Stimulated activated CD4-positive, alpha-beta T cell treated with anti-CD3 and anti-CD28 coated beads, Interleukin-2, amount 100 ng/mL, for 4 hours (primary cell): Measurements from ENCODE around the gene PRR22.
A peak's percentile ranks its signal among the peaks of the same experiment; 100 is the strongest.
"Not testable (repeated sequence)": the region's sequence is repeated elsewhere in the genome, so short reads cannot be mapped to it uniquely, and the experiment has no call there.

Experiments
- DNase-seq: peaks from one replicate; pipeline ENCODE4 v3.0.0-alpha.2; 2020; ENCODE audit warnings: low read depth

PRR22 gene

GRCh38 chr19:5790559-5791520 lies 6.3 kb upstream of the PRR22 start, which contains the start of gene DUS3L:
Gene DUS3L, minus strand, starts transcription at chr19:5791163. Its CDS starts 22 bp downstream, at chr19:5791141.
- DNase-seq, result peak; percentile 92

DNA sequence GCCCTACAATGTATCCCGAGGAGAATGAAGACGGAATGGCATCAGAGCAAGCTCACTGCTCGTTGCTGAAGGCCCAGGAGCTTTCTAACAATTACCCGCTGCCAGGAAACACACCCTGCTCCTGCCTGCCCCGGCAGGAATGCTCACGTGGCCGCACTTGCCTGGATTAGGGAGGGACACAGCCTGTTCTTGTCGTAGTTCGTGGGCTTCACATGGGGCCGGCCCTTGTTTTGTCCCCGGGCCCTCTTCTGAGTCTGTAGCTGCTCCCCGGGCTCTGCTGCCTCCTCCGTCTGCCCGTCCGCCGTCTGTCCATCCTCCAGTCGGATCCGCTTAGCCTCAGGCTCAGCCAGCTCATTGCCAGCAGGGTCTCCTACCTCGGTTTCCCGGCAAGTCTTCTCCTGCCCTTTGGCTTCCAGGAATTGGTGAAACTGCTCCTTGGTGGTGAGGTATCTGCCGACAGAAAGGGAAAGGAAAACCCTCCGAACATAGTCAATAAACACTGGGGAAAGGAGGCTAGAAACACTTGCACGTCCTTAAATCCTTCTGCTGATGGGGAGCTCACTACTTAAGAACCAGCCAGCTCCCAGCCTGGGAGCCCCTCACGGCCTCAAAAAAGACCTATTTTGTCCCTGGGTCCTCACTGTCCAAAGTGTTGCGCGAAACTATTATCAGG lies 5.5 kb upstream of the PRR22 start:
- DNase-seq, result no peak

DNA sequence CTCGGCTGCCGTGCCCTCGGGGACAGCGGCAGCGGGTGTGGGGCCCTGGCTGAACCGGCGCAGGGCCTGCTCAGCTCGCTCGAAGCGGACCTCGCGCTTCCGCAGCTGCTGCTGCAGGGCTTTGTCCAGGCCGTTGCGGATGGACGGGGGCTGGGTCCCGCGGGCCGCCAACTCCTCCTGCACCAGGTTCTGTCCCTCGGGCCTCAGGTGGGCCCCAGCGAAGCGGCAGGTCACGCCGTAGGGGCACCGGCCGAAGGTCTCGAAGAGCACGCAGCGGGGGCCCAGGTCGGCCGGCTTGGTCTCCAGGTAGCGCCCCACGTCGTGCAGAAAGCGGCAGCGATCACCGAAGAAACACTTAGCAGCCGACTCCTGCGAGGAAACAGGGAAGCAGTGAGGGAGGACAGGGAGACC lies 4.8 kb upstream of the PRR22 start:
- no peak for DNase-seq

- no peak for DNase-seq
Measured at GRCh38 chr19:5788422-5788821, 3.9 kb upstream of the PRR22 start.

GRCh38 chr19:5787409-5788182 lies 3.0 kb upstream of the PRR22 start:
- no peak for DNase-seq

DNA sequence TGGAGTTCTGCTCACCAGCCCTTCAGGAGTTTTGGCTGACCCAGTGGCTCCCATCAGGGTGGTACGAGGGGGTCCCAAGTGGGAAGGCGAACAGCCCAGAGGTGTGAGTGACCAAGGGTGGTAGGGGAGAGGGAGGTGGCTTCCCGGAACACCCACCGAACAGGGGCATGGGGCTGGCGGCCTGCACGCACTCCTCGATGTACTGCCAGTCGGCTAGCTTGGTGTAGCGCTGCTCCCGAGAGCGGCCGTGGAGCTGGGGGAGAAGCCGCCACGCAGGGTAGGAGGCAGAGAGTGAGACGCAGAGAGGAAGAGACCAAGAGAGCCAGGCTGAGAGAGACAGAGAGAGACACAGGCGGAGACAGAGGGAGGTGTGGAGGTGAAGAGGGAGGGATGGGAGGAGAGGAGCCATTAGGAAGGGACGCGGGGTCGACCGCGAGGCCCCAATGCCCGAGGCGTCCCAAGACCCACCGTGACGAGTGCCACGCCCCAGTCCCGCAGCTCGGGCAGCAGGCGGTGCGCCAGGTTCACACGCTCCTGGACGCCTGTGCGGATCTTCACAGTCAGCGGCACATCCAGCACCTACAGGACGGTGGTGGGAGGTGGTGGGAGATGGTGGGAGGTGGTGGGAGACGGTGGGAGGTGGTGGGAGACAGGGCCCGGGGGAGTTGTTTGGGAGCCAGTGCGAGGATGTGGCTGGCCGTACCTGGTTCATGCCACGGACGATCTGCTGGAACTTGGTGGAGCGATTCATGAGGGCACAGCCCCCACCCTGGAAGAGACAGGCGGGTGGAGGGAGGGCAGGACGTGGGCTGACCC lies 2.3 kb upstream of the PRR22 start:
- DNase-seq, result no peak

DNA sequence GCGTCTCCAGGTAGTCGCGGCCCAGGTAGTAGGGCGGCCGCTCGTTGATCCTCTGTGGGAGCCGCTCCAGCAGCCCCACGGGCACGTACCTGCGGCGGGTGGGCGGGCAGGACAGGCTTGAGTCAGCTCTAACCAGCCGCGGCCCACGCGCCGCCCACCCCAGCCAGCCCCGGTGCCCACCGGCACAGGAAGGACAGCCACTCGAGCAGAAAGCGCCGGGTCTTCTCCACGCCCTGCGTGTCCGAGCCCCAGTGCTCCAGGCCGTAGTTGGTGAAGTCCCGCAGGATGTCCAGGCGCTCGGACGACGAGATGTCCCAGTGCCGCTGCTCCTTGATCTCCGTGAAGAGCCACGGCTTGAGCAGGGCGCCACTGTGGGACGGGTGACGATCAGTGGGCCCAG lies 877 bp upstream of the PRR22 start:
- DNase-seq, result no peak

GRCh38 chr19:5782945-5783919 lies 1.3 kb downstream of the PRR22 start:
- DNase-seq, result no peak

DNA sequence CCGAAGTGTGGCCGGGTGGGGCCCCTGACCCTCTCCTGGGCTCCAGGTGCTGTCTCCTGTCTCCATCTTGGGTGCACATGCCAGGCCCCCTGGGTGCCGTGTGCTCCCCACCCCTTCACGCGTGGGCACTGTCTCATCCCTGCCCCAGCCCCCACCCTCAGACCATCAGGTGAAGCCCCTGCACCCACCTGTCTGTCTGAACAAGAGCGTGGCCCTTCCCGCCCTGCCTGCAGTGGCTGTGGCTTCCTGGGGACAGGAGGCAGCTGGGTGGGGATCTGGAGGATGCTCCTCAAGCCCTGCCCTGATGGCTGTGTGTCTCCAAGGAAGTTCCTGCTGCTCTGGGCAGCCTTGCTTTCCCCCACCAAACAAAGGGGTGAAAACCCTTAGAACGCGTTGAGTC lies 2.2 kb downstream of the PRR22 start:
- DNase-seq, result no peak

- DNase-seq, result not testable (repeated sequence)
Measured at GRCh38 chr19:5780916-5781315, 3.6 kb downstream of the PRR22 start.

GRCh38 chr19:5778402-5778801 lies 6.1 kb downstream of the PRR22 start:
- no peak for DNase-seq

DNA sequence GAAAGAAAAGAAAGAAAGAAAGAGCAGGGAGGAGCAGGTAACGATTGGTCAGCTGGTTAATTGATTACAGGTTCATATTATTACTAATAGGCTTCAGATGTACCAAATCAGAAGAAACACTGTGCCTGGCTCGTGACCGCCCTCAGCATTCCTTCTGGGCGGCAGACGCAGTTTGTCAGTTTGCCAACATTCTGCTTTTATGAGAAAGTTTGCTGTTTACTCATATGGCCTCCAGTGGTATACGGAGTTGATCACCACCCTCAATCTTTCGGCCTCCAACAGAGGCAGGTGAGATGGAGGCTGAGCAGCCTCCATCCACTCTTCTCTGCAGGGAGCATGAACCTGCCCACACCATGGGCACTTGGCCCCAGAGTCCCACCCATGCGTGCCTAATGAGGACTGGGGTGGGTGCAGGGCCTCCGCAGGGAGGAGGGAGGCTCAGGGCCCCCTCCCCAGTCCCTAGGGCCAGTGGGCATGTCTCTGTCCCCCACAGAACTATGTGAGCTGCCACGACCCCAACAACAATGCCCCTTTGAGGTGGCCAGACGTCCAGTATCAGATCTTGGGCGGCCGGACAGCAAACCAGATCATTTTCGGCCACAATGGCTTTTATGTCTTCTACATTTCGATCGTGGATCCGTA lies 8.8 kb downstream of the PRR22 start:
- DNase-seq, result no peak

DNA sequence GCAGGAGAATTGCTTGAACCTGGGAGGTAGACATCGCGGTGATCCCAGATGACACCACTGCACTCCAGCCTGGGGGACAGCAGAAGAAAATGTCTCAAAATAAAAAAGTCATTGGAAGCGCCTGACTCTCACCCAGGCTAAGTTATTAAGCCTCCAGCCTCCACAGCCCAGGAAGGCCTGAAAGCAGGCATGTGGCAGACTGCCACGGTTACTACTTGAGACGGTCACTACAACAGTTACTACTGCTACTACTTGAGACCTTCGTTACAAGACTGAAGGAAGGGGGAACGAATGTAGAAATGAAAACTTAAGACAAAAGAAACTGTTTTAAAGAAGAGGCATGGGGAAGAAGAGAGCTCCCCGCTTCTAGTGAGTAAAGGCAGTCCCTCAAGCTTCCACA lies 9.6 kb downstream of the PRR22 start:
- no peak for DNase-seq

DNA sequence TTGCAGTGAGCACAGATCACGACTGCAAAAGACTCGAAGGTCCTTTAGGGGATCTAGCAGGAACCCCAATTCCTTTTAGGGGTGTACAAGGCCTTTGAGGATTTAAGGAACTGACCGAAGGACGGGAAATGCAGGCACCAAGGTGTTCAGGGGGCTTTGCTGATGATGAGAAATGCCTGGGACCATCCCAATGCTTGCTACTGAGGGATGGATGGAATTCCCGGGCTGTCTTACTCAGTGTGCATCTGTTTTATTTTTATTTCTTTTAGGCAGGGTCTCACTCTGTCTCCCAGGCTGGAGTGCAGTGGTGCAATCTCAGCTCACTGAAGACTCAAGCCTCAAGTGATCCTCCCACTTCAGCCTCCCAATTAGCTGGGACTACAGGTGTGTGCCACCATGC lies 11.3 kb downstream of the PRR22 start:
- DNase-seq, result no peak

DNA sequence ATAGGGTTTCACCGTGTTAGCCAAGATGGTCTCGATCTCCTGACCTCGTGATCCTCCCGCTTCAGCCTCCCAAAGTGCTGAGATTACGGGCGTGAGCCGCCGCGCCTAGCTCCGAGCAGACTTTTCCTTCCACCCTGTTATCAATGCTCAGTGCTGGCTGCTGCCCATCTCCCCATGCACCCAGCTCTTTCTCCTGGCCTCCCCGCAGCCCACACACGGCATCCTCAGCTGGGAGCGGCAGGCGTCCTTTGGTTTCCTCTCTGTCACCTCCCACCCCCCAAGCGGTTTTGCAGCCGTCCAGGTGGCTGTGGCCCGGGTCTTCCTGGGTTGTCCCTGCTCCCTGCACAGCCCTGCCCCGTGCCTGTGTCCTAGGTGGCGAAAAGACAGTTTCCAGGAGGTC lies 12.1 kb downstream of the PRR22 start:
- DNase-seq, result no peak

GRCh38 chr19:5767949-5768348 lies 16.6 kb downstream of the PRR22 start:
- no peak for DNase-seq

- DNase-seq, result no peak
Measured at GRCh38 chr19:5765220-5765619, 19.3 kb downstream of the PRR22 start.

GRCh38 chr19:5762608-5763217 lies 21.8 kb downstream of the PRR22 start:
- no peak for DNase-seq

GRCh38 chr19:5753743-5754142 lies 30.8 kb downstream of the PRR22 start:
- DNase-seq, result no peak
